HepG2 (cell line): ENCODE results near the gene TBC1D20. TPM values are rescaled to one million over a fixed set of nuclear protein-coding genes. Genes with fewer than 3 reads are reported as not detected.
A peak's percentile ranks its signal among the peaks of the same experiment; 100 is the strongest.

ENCODE experiments used
- ASH2L ChIP-seq: fragments of 300-600, 200-600 bp; sonication (generic); IDR thresholded peaks from 2 replicates; pipeline ENCODE4 v1.7.0; 2017; ENCODE audit warnings: low read depth, mild to moderate bottlenecking, moderate library complexity, mixed read lengths, low read length; ENCODE audit not compliant: insufficient read length
- ATF7 ChIP-seq, 2 experiments: fragments of 450-650 bp in 1 of 2; sonication (generic) in 1 of 2; formaldehyde crosslinking in 1 of 2; IDR thresholded peaks; 2 replicates each; pipeline versions ENCODE4 v1.4.0 to v1.6.1; 2016 to 2020; ENCODE audit warnings: antibody characterized with exemption in 1 of 2, mild to moderate bottlenecking in 1 of 2, missing genetic modification reagents in 1 of 2
- BORCS8-MEF2B ChIP-seq: sonication (generic); formaldehyde crosslinking; IDR thresholded peaks from 2 replicates; pipeline ENCODE4 v1.8.0; 2022; ENCODE audit warnings: mild to moderate bottlenecking, missing genetic modification reagents
- DMAP1 ChIP-seq: IDR thresholded peaks from 2 replicates; pipeline ENCODE4 v1.6.1; 2016
- DPF2 ChIP-seq: sonication (generic); formaldehyde crosslinking; IDR thresholded peaks from 2 replicates; pipeline ENCODE4 v1.4.0; 2020; ENCODE audit warnings: mild to moderate bottlenecking, low read depth, missing genetic modification reagents, borderline replicate concordance
- EED ChIP-seq: sonication (generic); formaldehyde crosslinking; IDR thresholded peaks from 2 replicates; pipeline ENCODE4 v1.5.0; 2020; ENCODE audit warnings: mild to moderate bottlenecking, missing genetic modification reagents
- KMT2B ChIP-seq: IDR thresholded peaks from 2 replicates; pipeline ENCODE4 v1.6.1; 2016; ENCODE audit warnings: missing genetic modification reagents, missing compliant biosample characterization
- PTBP1 ChIP-seq: fragments of 200-400 bp; formaldehyde crosslinking; IDR thresholded peaks from 2 replicates; pipeline ENCODE4 v1.6.1; 2018; ENCODE audit warnings: low read length, low read depth; ENCODE audit not compliant: poor library complexity, severe bottlenecking
- RFXAP ChIP-seq: sonication (generic); formaldehyde crosslinking; IDR thresholded peaks from 2 replicates; pipeline ENCODE4 v1.4.0; 2020; ENCODE audit warnings: missing genetic modification reagents, borderline replicate concordance
- SRSF1 ChIP-seq: fragments of 200-400 bp; formaldehyde crosslinking; optimal IDR thresholded peaks from 2 replicates; pipeline ENCODE3; 2017; ENCODE audit warnings: mild to moderate bottlenecking, low read depth, low read length, moderate library complexity
- TBL1XR1 ChIP-seq: fragments of 150-350 bp; IDR thresholded peaks from 2 replicates; pipeline ENCODE4 v1.6.1; 2014; ENCODE audit warnings: borderline replicate concordance, low read length; ENCODE audit not compliant: partially characterized antibody
- TBP ChIP-seq: sonication (generic); formaldehyde crosslinking; IDR thresholded peaks from 2 replicates; pipeline ENCODE4 v1.5.0; 2020; ENCODE audit warnings: missing genetic modification reagents
- ZNF138 ChIP-seq: sonication (generic); formaldehyde crosslinking; IDR thresholded peaks from 2 replicates; pipeline ENCODE4 v1.5.0; 2020; ENCODE audit warnings: mild to moderate bottlenecking, low read depth, missing genetic modification reagents
- ZNF547 ChIP-seq: sonication (generic); formaldehyde crosslinking; IDR thresholded peaks from 2 replicates; pipeline ENCODE4 v1.5.1; 2020; ENCODE audit warnings: mild to moderate bottlenecking, missing genetic modification reagents
- ZNF614 ChIP-seq: IDR thresholded peaks from 2 replicates; pipeline ENCODE4 v1.6.1; 2018; ENCODE audit warnings: missing biosample characterization, missing genetic modification reagents, inconsistent platforms, borderline replicate concordance
- ZNF644 ChIP-seq: IDR thresholded peaks from 2 replicates; pipeline ENCODE4 v1.6.1; 2016; ENCODE audit warnings: low read depth
- ZNF709 ChIP-seq: sonication (generic); formaldehyde crosslinking; IDR thresholded peaks from 2 replicates; pipeline ENCODE4 v1.5.0; 2020; ENCODE audit warnings: mild to moderate bottlenecking, missing genetic modification reagents
- ZNF775 ChIP-seq: sonication (generic); formaldehyde crosslinking; IDR thresholded peaks from 2 replicates; pipeline ENCODE4 v1.4.0; 2020; ENCODE audit warnings: missing genetic modification reagents, mild to moderate bottlenecking, moderate library complexity, borderline replicate concordance
- ZNF800 ChIP-seq: sonication (generic); formaldehyde crosslinking; IDR thresholded peaks from 2 replicates; pipeline ENCODE4 v1.4.0; 2020; ENCODE audit warnings: missing genetic modification reagents
- polyA plus RNA-seq, 8 experiments: library from polyadenylated mRNA; depleted of rRNA in 3 of 8; stranded (reverse) in 7 of 8; unstranded in 1 of 8; fragments of >200 nt; fragmentation: Illumina TruSeq in 4 of 8; extraction: Trizol in 4 of 8; gene quantifications; 2 replicates each; pipeline versions ENCODE4 v1.2.1 to v1.2.3, GENCODE V29; 2011 to 2016; ENCODE audit warnings: low read depth in 4 of 8, missing spikeins in 1 of 8, mixed read lengths in 1 of 8; ENCODE audit not compliant: insufficient read depth in 1 of 8
- total RNA-seq, 5 experiments: library from RNA; depleted of rRNA; stranded (reverse); fragments of >200 nt; fragmentation: Illumina TruSeq; extraction: Trizol; gene quantifications; 2 replicates each; pipeline ENCODE4 v1.2.3, GENCODE V29; 2016; ENCODE audit warnings: low read depth in 1 of 5
- TF ChIP-seq, protein P1 (sequence below): sonication (generic); formaldehyde crosslinking; IDR thresholded peaks from 2 replicates; pipeline ENCODE4 v1.8.1; 2022; ENCODE audit warnings: low read depth, mild to moderate bottlenecking, missing genetic modification reagents
- TF ChIP-seq, protein P2 (sequence below): conservative IDR thresholded peaks from 2 replicates; pipeline ENCODE4 v1.6.1; 2018; ENCODE audit warnings: missing genetic modification reagents
- TF ChIP-seq, protein P3 (sequence below): sonication (generic); formaldehyde crosslinking; IDR thresholded peaks from 2 replicates; pipeline ENCODE4 v1.4.0; 2020; ENCODE audit warnings: mild to moderate bottlenecking, missing genetic modification reagents
- TF ChIP-seq, protein P4 (sequence below): sonication (generic); formaldehyde crosslinking; IDR thresholded peaks from 2 replicates; pipeline ENCODE4 v1.8.0; 2022; ENCODE audit warnings: mild to moderate bottlenecking, missing genetic modification reagents

TBC1D20 gene
- total and polyA plus RNA-seq, 2 of the 13 experiments (the other 11 are each of a cell fraction or from before 2014, with no cell fraction given): 36.6 to 47.1 TPM

DNA sequence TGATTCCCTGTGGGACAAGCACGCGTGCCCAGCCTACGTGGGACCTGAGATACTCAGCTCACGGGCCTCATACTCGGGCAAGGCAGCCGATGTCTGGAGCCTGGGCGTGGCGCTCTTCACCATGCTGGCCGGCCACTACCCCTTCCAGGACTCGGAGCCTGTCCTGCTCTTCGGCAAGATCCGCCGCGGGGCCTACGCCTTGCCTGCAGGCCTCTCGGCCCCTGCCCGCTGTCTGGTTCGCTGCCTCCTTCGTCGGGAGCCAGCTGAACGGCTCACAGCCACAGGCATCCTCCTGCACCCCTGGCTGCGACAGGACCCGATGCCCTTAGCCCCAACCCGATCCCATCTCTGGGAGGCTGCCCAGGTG lies 66.1 kb downstream of the TBC1D20 start (continued):
- TF ChIP-seq, protein P1, sequence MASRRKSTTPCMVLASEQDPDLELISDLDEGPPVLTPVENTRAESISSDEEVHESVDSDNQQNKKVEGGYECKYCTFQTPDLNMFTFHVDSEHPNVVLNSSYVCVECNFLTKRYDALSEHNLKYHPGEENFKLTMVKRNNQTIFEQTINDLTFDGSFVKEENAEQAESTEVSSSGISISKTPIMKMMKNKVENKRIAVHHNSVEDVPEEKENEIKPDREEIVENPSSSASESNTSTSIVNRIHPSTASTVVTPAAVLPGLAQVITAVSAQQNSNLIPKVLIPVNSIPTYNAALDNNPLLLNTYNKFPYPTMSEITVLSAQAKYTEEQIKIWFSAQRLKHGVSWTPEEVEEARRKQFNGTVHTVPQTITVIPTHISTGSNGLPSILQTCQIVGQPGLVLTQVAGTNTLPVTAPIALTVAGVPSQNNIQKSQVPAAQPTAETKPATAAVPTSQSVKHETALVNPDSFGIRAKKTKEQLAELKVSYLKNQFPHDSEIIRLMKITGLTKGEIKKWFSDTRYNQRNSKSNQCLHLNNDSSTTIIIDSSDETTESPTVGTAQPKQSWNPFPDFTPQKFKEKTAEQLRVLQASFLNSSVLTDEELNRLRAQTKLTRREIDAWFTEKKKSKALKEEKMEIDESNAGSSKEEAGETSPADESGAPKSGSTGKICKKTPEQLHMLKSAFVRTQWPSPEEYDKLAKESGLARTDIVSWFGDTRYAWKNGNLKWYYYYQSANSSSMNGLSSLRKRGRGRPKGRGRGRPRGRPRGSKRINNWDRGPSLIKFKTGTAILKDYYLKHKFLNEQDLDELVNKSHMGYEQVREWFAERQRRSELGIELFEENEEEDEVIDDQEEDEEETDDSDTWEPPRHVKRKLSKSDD (CRISPR knock-in tag): 0 out of 2 replicates have a peak, but pooled peaks have one; percentile 15
- TF ChIP-seq, protein P2, sequence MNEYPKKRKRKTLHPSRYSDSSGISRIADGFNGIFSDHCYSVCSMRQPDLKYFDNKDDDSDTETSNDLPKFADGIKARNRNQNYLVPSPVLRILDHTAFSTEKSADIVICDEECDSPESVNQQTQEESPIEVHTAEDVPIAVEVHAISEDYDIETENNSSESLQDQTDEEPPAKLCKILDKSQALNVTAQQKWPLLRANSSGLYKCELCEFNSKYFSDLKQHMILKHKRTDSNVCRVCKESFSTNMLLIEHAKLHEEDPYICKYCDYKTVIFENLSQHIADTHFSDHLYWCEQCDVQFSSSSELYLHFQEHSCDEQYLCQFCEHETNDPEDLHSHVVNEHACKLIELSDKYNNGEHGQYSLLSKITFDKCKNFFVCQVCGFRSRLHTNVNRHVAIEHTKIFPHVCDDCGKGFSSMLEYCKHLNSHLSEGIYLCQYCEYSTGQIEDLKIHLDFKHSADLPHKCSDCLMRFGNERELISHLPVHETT (CRISPR knock-in tag): no peak
- TF ChIP-seq BORCS8-MEF2B (CRISPR knock-in tag) (no peak), TBP (no peak), TBL1XR1 (no peak), PTBP1 (peak; percentile 97), EED (CRISPR knock-in tag) (no peak; the same call in 1 of the 2 replicates), ZNF547 (CRISPR knock-in tag) (no peak), SRSF1 (no peak), ATF7 (IDR thresholded peaks at IDR 0.05) (no peak), ATF7 (CRISPR knock-in tag; IDR thresholded peaks at IDR 0.05) (no peak), ASH2L (no peak), DPF2 (no peak), RFXAP (no peak), ZNF644 (CRISPR knock-in tag) (no peak), DMAP1 (CRISPR knock-in tag) (no peak), ZNF614 (no peak), ZNF709 (CRISPR knock-in tag) (peak; percentile 85), ZNF800 (CRISPR knock-in tag) (no peak), KMT2B (CRISPR knock-in tag) (no peak), ZNF138 (CRISPR knock-in tag) (no peak; the same call in 1 of the 2 replicates), ZNF775 (CRISPR knock-in tag) (no peak)
- TF ChIP-seq, protein P3, sequence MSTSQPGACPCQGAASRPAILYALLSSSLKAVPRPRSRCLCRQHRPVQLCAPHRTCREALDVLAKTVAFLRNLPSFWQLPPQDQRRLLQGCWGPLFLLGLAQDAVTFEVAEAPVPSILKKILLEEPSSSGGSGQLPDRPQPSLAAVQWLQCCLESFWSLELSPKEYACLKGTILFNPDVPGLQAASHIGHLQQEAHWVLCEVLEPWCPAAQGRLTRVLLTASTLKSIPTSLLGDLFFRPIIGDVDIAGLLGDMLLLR (CRISPR knock-in tag): no peak
- TF ChIP-seq, protein P4, sequence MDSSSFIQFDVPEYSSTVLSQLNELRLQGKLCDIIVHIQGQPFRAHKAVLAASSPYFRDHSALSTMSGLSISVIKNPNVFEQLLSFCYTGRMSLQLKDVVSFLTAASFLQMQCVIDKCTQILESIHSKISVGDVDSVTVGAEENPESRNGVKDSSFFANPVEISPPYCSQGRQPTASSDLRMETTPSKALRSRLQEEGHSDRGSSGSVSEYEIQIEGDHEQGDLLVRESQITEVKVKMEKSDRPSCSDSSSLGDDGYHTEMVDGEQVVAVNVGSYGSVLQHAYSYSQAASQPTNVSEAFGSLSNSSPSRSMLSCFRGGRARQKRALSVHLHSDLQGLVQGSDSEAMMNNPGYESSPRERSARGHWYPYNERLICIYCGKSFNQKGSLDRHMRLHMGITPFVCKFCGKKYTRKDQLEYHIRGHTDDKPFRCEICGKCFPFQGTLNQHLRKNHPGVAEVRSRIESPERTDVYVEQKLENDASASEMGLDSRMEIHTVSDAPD (CRISPR knock-in tag): no peak
